ENCODE results near the gene XYLT1. TPM values are rescaled to one million over a fixed set of nuclear protein-coding genes. Genes with fewer than 3 reads are reported as not detected.

Gene XYLT1
- total RNA-seq, 1 donor from 2014 or later = 27.3 TPM

DNA sequence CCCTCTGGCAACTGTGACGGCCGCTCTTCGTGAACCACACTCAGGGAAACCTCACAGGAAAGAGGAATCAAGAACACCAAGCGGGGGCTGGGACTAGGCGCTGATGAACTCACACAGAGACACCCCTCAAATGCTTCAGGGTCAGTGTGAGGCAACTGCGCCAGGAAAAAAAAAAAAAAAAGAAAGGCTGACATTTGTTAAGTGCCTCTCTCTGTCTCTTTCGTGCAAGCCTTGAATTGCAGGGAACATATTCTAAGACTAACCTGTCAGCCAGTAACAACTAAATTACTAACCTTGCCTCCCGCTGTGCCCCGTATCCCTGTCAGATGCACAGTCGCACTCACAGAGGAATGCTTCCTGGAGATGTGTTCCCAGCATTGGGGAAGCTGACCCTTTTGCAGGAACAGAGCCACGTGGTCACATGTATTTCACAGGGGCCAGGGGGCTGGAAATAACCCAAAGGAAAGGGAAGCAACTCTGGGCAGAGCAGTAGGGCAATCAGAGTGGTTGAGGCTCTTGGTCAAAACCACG, 247.8 kb downstream of the XYLT1 start:
- Histone ChIP-seq H3K27me3 (no peaks in the 10 kb centered on the region), H3K4me3 (no peak overlapping the region), H3K36me3 (no peaks in the 10 kb centered on the region), H3K27ac (no peak overlapping the region), H3K9me3 (no peaks in the 10 kb centered on the region), H3K4me1 (peaks cover 21% of the 10 kb centered on the region)
- DNase-seq (ENCODE audit: extremely low spot score in 2 of 2) = no peak
- TF ChIP-seq CTCF (IDR thresholded peaks at IDR 0.05) (no peak), POLR2AphosphoS5 (IDR thresholded peaks at IDR 0.05; ENCODE audit: insufficient read depth in 1 of 2, low read depth in 1 of 2) (no peak), POLR2A (IDR thresholded peaks at IDR 0.05) (no peak)
- intact Hi-C loops (cut with DNase I) = loop anchor here (10.0 kb wide), 1 partner anchor 92 kb away; no protein-coding TSS in a partner anchor

DNA sequence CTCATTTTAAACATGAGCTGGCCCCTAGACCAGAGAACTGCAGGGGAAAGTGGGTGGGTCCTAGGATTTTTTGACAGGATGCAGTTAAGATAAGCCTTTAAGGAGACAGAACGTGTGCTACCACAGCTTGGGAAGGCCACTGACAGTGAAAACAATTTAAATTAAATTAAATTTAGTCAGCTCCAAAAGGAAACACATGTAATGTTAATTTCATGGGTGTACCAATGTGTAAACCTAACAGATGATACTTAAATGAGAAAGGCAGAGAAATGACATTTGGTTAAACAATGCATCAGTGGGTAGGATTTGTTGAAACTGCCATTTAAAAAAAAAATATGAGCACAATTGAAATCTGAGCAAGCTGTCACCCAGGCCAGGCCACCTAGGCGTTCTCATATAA, 250.8 kb downstream of the XYLT1 start:
- Histone ChIP-seq H3K4me3 (no peak overlapping the region), H3K4me1 (peaks cover 9% of the 10 kb centered on the region), H3K27ac (no peak overlapping the region), H3K36me3 (no peaks in the 10 kb centered on the region), H3K9me3 (no peaks in the 10 kb centered on the region), H3K27me3 (no peaks in the 10 kb centered on the region)
- intact Hi-C loops (cut with DNase I) = loop anchor here (10.0 kb wide), 1 partner anchor 95 kb away; no protein-coding TSS in a partner anchor
- no peak for DNase-seq (ENCODE audit: extremely low spot score in 2 of 2)
- no peak for TF ChIP-seq POLR2AphosphoS5 (IDR thresholded peaks at IDR 0.05; ENCODE audit: insufficient read depth in 1 of 2, low read depth in 1 of 2)
- no peak for TF ChIP-seq CTCF (IDR thresholded peaks at IDR 0.05)
- TF ChIP-seq POLR2A (IDR thresholded peaks at IDR 0.05) = no peak

GRCh38 chr16:17215936-17216335, 254.8 kb downstream of the XYLT1 start:
- H3K9me3 ChIP-seq = no peaks in the 10 kb centered on the region
- peaks cover 0 to 5% of the 10 kb centered on the region in 2 donors for H3K36me3 ChIP-seq

DNA sequence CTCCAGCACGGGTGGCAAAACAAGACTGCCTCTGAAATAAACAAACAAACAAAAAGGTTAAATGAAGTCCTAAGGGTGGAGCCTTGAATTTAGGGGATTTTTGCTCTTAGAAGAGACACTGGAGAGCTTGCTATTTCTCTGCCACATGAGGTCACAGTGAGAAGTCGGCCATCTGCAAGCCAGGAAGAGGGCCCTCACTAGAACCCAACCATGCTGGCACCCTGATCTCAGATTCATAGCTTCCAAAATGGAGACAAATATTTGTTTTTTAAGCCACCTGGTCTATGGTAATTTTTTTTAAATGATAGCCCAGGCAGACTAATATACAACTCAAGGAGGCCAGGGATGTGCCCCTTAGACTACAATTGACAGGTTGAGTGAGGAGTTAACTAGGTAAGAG, 255.5 kb downstream of the XYLT1 start:
- Histone ChIP-seq H3K9me3 (no peaks in the 10 kb centered on the region), H3K4me3 (no peak overlapping the region), H3K27ac (no peak overlapping the region), H3K27me3 (no peaks in the 10 kb centered on the region), H3K4me1 (no peaks in the 10 kb centered on the region), H3K36me3 (peaks cover 0 to 5% of the 10 kb centered on the region in 2 donors)
- DNase-seq (ENCODE audit: extremely low spot score in 2 of 2) = no peak
- no peak for TF ChIP-seq POLR2A (IDR thresholded peaks at IDR 0.05)
- intact Hi-C loops (cut with DNase I) = no loop called here

More at GRCh38 chr16:17215936-17216335, 254.8 kb downstream of the XYLT1 start:
- TF ChIP-seq CTCF (IDR thresholded peaks at IDR 0.05) (no peak), POLR2AphosphoS5 (IDR thresholded peaks at IDR 0.05; ENCODE audit: insufficient read depth in 1 of 2, low read depth in 1 of 2) (no peak), POLR2A (IDR thresholded peaks at IDR 0.05) (no peak)
- Histone ChIP-seq H3K4me1 (no peaks in the 10 kb centered on the region), H3K27me3 (no peaks in the 10 kb centered on the region), H3K4me3 (no peak overlapping the region), H3K27ac (no peak overlapping the region)
- DNase-seq (ENCODE audit: extremely low spot score in 2 of 2) = no peak
- intact Hi-C loops (cut with DNase I) = no loop called here

DNA sequence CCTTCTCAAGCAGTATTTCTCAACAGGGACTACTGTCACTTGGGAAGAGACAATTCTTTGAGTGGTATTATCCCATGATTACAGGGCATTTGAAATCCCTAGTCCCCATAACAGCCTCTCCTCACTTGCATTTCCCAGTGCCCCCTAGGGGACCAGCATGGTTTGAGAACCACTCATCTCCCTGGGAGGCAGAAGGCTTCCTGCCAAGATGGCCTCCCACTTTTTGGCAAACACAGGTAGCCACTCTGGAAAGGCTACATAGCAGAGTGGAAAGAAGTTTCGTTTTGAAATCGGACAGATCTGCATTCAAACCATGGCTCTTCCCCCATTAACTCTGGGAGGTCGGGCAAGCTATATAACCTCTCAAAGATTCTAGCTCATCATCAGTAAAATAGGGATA, 256.8 kb downstream of the XYLT1 start:
- Histone ChIP-seq H3K4me1 (no peaks in the 10 kb centered on the region), H3K27me3 (no peaks in the 10 kb centered on the region), H3K27ac (no peak overlapping the region), H3K4me3 (no peak overlapping the region), H3K9me3 (no peaks in the 10 kb centered on the region), H3K36me3 (peaks cover 0 to 5% of the 10 kb centered on the region in 2 donors)
- intact Hi-C loops (cut with DNase I) = no loop called here
- TF ChIP-seq POLR2A (IDR thresholded peaks at IDR 0.05) (no peak), POLR2AphosphoS5 (IDR thresholded peaks at IDR 0.05; ENCODE audit: insufficient read depth in 1 of 2, low read depth in 1 of 2) (no peak), CTCF (IDR thresholded peaks at IDR 0.05) (no peak)
- no peak for DNase-seq (ENCODE audit: extremely low spot score in 2 of 2)

All from vagina (tissue), 2 donors.